ENCODE data around the gene PLD2.
A peak's percentile ranks its signal among the peaks of the same experiment; 100 is the strongest.

The PLD2 gene

GRCh38 chr17:4806777-4807604 lies at the start of gene PLD2:
Gene PLD2, plus strand, starts transcription at chr17:4807152. Its CDS starts 621 bp downstream, at chr17:4807773.
- no peak for DNase-seq (ENCODE audit: low read depth, low spot score)
- H3K4me3 ChIP-seq (ENCODE audit: low read depth, low read length): peak within 1 kb of the TSS; percentile 72
- CTCF ChIA-PET: interaction anchor here (0.7 to 3.3 kb wide), 6 partner anchors 11 to 241 kb away, joined by 3 to 28 read pairs (median 3); partner anchors contain the start of genes GLTPD2 and PSMB6
- no peak for TF ChIP-seq CTCF (IDR thresholded peaks at IDR 0.05; ENCODE audit: insufficient read depth, low read length, missing control alignments)
- POLR2A ChIA-PET: interaction anchor here (0.8 to 1.5 kb wide), 3 partner anchors 11 to 17 kb away, joined by 3 to 19 read pairs (median 6); partner anchors contain the start of gene PSMB6

- ChIA-PET POLR2A (no interaction called here), CTCF (no interaction called here)
- no peak for TF ChIP-seq CTCF (IDR thresholded peaks at IDR 0.05; ENCODE audit: insufficient read depth, low read length, missing control alignments)
- no peak overlapping the region for H3K4me3 ChIP-seq (ENCODE audit: low read depth, low read length)
- DNase-seq (ENCODE audit: low read depth, low spot score): no peak
Measured at GRCh38 chr17:4759776-4760236, 47.1 kb upstream of the PLD2 start.

- no peak for TF ChIP-seq CTCF (IDR thresholded peaks at IDR 0.05; ENCODE audit: insufficient read depth, low read length, missing control alignments)
Measured at GRCh38 chr17:4764595-4764994, 42.4 kb upstream of the PLD2 start.

GRCh38 chr17:4766201-4766600 lies 40.8 kb upstream of the PLD2 start:
- no peak for DNase-seq (ENCODE audit: low read depth, low spot score)
- TF ChIP-seq CTCF (IDR thresholded peaks at IDR 0.05; ENCODE audit: insufficient read depth, low read length, missing control alignments): no peak
- CTCF ChIA-PET: interaction anchor here (0.7 to 1.1 kb wide), 2 partner anchors 65 to 118 kb away, joined by 3 to 4 read pairs; no protein-coding TSS in a partner anchor
- POLR2A ChIA-PET: no interaction called here
- H3K4me3 ChIP-seq (ENCODE audit: low read depth, low read length): no peak overlapping the region

More at GRCh38 chr17:4764595-4764994, 42.4 kb upstream of the PLD2 start:
- POLR2A ChIA-PET: no interaction called here
- no peak for DNase-seq (ENCODE audit: low read depth, low spot score)
- CTCF ChIA-PET: no interaction called here
- H3K4me3 ChIP-seq (ENCODE audit: low read depth, low read length): no peak overlapping the region

GRCh38 chr17:4766723-4767122 lies 40.2 kb upstream of the PLD2 start:
- POLR2A ChIA-PET: no interaction called here
- CTCF ChIA-PET: no interaction called here
- H3K4me3 ChIP-seq (ENCODE audit: low read depth, low read length): no peak overlapping the region
- no peak for DNase-seq (ENCODE audit: low read depth, low spot score)
- TF ChIP-seq CTCF (IDR thresholded peaks at IDR 0.05; ENCODE audit: insufficient read depth, low read length, missing control alignments): no peak

GRCh38 chr17:4768298-4768697 lies 38.7 kb upstream of the PLD2 start:
- POLR2A ChIA-PET: no interaction called here
- H3K4me3 ChIP-seq (ENCODE audit: low read depth, low read length): no peak overlapping the region
- CTCF ChIA-PET: interaction anchor here (1.1 to 2.0 kb wide), 2 partner anchors 20 to 22 kb away, joined by 3 to 7 read pairs; partner anchors contain the start of gene GLTPD2
- DNase-seq (ENCODE audit: low read depth, low spot score): no peak
- TF ChIP-seq CTCF (IDR thresholded peaks at IDR 0.05; ENCODE audit: insufficient read depth, low read length, missing control alignments): no peak

Data from AG04449 (cell line).